ENCODE measurements around the gene CCSAP. TPM values are rescaled to one million over a fixed set of nuclear protein-coding genes. Genes with fewer than 3 reads are reported as not detected.

CCSAP gene
- total RNA-seq, 2 donors from 2014 or later = 9.3 to 10.9 TPM

GRCh38 chr1:229285440-229285839 is 57.4 kb downstream of the CCSAP start:
- Histone ChIP-seq H3K4me3 (ENCODE audit: low read length) (no peak overlapping the region), H3K9ac (ENCODE audit: extremely low read depth, low read length, poor library complexity, severe bottlenecking) (no peak overlapping the region), H3K4me1 (ENCODE audit: control insufficient read depth, insufficient read depth, low read length) (no peaks in the 10 kb centered on the region), H3K36me3 (ENCODE audit: control insufficient read depth, insufficient read depth, low read length) (peaks cover 21% of the 10 kb centered on the region), H3K27me3 (ENCODE audit: control insufficient read depth, insufficient read depth, low read length, poor library complexity, severe bottlenecking) (no peaks in the 10 kb centered on the region), H3K27ac (ENCODE audit: low read depth, low read length) (no peak overlapping the region), H3K9me3 (ENCODE audit: control insufficient read depth, low read length) (no peaks in the 10 kb centered on the region)
- H3K27ac Mint-ChIP-seq = peak overlapping the region; percentile 13
- 88% methylated on average over 1 of the region's 2 CpGs; no CpG with 5 or more reads in 1 of the 2 experiments for WGBS, 2 experiments (ENCODE audit: insufficient coverage in 1 of 2, insufficient read length in 1 of 2)
- no peaks in the 10 kb centered on the region for H3K9me3 Mint-ChIP-seq
- peaks cover 17% of the 10 kb centered on the region for H3K36me3 Mint-ChIP-seq (ENCODE audit: low read depth)
- H3K4me3 Mint-ChIP-seq = no peak overlapping the region
- DNase-seq = no peak
- TF ChIP-seq, protein P1, sequence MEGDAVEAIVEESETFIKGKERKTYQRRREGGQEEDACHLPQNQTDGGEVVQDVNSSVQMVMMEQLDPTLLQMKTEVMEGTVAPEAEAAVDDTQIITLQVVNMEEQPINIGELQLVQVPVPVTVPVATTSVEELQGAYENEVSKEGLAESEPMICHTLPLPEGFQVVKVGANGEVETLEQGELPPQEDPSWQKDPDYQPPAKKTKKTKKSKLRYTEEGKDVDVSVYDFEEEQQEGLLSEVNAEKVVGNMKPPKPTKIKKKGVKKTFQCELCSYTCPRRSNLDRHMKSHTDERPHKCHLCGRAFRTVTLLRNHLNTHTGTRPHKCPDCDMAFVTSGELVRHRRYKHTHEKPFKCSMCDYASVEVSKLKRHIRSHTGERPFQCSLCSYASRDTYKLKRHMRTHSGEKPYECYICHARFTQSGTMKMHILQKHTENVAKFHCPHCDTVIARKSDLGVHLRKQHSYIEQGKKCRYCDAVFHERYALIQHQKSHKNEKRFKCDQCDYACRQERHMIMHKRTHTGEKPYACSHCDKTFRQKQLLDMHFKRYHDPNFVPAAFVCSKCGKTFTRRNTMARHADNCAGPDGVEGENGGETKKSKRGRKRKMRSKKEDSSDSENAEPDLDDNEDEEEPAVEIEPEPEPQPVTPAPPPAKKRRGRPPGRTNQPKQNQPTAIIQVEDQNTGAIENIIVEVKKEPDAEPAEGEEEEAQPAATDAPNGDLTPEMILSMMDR (conservative IDR thresholded peaks at IDR 0.05) = no peak
- no peaks in the 10 kb centered on the region for H3K27me3 Mint-ChIP-seq (ENCODE audit: insufficient read depth)
- H3K4me1 Mint-ChIP-seq = peaks cover 5% of the 10 kb centered on the region

- no peak overlapping the region for H3K27ac ChIP-seq (ENCODE audit: low read depth, low read length)
- 83 to 97% methylated on average over 3 of the region's 3 CpGs for WGBS, 2 experiments (ENCODE audit: insufficient coverage in 1 of 2, insufficient read length in 1 of 2)
- TF ChIP-seq, protein P1 (conservative IDR thresholded peaks at IDR 0.05) = no peak
These were observed 58.0 kb downstream of the CCSAP start for GRCh38 chr1:229284887-229285286.

GRCh38 chr1:229283183-229283611 is 59.6 kb downstream of the CCSAP start:
- TF ChIP-seq, protein P1 (conservative IDR thresholded peaks at IDR 0.05) = no peak
- Mint-ChIP-seq H3K4me1 (peaks cover 5% of the 10 kb centered on the region), H3K27ac (no peak overlapping the region), H3K27me3 (ENCODE audit: insufficient read depth) (no peaks in the 10 kb centered on the region), H3K36me3 (ENCODE audit: low read depth) (peaks cover under 1% of the 10 kb centered on the region), H3K9me3 (no peaks in the 10 kb centered on the region), H3K4me3 (no peak overlapping the region)
- no peak overlapping the region for H3K4me3 ChIP-seq (ENCODE audit: low read length)
- no peak for DNase-seq
- peaks cover under 1% of the 10 kb centered on the region for H3K36me3 ChIP-seq (ENCODE audit: control insufficient read depth, insufficient read depth, low read length)
- H3K9ac ChIP-seq (ENCODE audit: extremely low read depth, low read length, poor library complexity, severe bottlenecking) = no peak overlapping the region
- H3K4me1 ChIP-seq (ENCODE audit: control insufficient read depth, insufficient read depth, low read length) = no peaks in the 10 kb centered on the region
- H3K9me3 ChIP-seq (ENCODE audit: control insufficient read depth, low read length) = no peaks in the 10 kb centered on the region
- no peak overlapping the region for H3K27ac ChIP-seq (ENCODE audit: low read depth, low read length)
- H3K27me3 ChIP-seq (ENCODE audit: control insufficient read depth, insufficient read depth, low read length, poor library complexity, severe bottlenecking) = no peaks in the 10 kb centered on the region
- WGBS, 2 experiments (ENCODE audit: insufficient coverage in 1 of 2, insufficient read length in 1 of 2) = 90 to 94% methylated on average over 2 to 3 of the region's 3 CpGs

More at GRCh38 chr1:229284887-229285286, 58.0 kb downstream of the CCSAP start:
- Histone ChIP-seq H3K9me3 (ENCODE audit: control insufficient read depth, low read length) (no peaks in the 10 kb centered on the region), H3K4me1 (ENCODE audit: control insufficient read depth, insufficient read depth, low read length) (no peaks in the 10 kb centered on the region), H3K27me3 (ENCODE audit: control insufficient read depth, insufficient read depth, low read length, poor library complexity, severe bottlenecking) (no peaks in the 10 kb centered on the region), H3K9ac (ENCODE audit: extremely low read depth, low read length, poor library complexity, severe bottlenecking) (no peak overlapping the region), H3K36me3 (ENCODE audit: control insufficient read depth, insufficient read depth, low read length) (peaks cover 16% of the 10 kb centered on the region), H3K4me3 (ENCODE audit: low read length) (no peak overlapping the region)
- Mint-ChIP-seq H3K4me3 (no peak overlapping the region), H3K27ac (no peak overlapping the region), H3K9me3 (no peaks in the 10 kb centered on the region), H3K27me3 (ENCODE audit: insufficient read depth) (no peaks in the 10 kb centered on the region), H3K4me1 (peaks cover 5% of the 10 kb centered on the region), H3K36me3 (ENCODE audit: low read depth) (peaks cover 12% of the 10 kb centered on the region)
- no peak for DNase-seq

Data from endodermal cell (in vitro differentiated cells).